GM19397 (cell line): ENCODE data around the gene MCRIP1.

ENCODE experiments used
- ATAC-seq: cut with Tn5 transposase; IDR thresholded peaks from one replicate; pipeline ENCODE4 v1.9.1; 2021; ENCODE audit warnings: mild to moderate bottlenecking, moderate library complexity; ENCODE audit not compliant: unreplicated experiment

Gene MCRIP1

GRCh38 chr17:81822996-81823819, 9.9 kb downstream of the MCRIP1 start:
- no peak for ATAC-seq

- ATAC-seq, result no peak
Observed at GRCh38 chr17:81822312-81822637, 10.8 kb downstream of the MCRIP1 start.

- no peak for ATAC-seq
Observed at GRCh38 chr17:81821603-81822311, 11.3 kb downstream of the MCRIP1 start.

- no peak for ATAC-seq
Observed at GRCh38 chr17:81821147-81821546, 11.9 kb downstream of the MCRIP1 start.

- ATAC-seq, result no peak
Observed at GRCh38 chr17:81819708-81820107, 13.4 kb downstream of the MCRIP1 start.

- ATAC-seq, result no peak
Observed at GRCh38 chr17:81817758-81818147, 15.3 kb downstream of the MCRIP1 start.

DNA sequence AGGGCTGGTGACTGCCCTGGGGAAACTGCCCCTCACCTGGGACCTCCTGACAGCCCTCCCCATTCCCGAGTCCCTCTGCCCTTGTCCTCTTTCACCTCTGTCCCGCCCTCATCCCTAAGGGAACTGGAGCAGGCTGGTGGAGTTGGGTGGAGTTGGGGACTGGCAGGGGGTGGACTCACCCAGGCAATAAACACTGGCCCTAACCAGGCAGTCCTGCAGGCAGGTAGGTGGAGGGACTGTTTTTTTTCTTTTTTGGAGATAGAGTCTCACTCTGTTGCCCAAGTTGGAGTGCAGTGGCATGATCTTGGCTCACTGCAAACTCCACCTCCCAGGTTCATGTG, 17.5 kb downstream of the MCRIP1 start:
- no peak for ATAC-seq

DNA sequence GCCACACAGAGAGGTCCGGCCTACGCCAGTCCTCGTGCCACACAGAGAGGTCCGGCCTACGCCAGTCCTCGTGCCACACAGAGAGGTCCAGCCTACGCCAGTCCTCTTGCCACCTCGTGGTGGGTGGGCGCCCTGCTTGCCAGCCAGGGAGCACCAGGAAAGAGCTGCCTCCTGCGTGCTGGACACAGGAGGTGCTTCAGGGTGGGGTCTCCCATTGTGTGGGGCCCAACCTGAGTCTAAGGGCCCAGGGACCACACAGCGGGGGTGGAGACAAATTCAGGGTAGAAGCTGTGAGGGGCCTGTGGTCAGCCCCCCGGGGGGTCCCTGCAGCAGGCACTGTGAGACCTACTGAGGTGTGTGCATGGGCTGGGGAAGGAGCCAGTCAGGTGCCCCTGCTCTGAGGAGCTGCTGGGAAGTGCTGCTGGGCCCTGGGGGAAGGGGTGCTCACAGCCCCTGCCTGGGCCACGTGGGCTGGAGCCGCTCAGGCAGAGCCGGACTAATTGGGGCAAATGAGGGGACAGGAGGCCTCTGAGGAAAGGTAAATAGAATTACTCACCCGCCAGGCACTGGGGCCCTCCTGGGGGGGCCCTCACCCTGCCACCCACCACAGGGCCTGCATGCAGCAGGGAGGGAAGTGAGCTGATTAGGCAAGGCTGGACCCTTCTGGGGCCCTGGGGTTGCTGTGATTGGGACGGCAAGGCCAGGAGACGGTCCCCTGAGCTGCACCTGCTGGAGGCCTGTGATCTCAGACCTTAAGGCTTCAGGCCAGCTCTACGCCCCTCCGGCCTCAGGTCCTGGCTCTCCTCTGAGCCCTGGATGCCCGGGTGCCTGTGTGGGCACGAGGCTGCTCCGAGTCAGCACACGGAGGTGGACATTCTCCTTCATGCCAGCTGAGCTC, 18.1 kb downstream of the MCRIP1 start:
- ATAC-seq, result no peak

- ATAC-seq, result no peak
Observed at GRCh38 chr17:81813861-81814683, 19.0 kb downstream of the MCRIP1 start.

DNA sequence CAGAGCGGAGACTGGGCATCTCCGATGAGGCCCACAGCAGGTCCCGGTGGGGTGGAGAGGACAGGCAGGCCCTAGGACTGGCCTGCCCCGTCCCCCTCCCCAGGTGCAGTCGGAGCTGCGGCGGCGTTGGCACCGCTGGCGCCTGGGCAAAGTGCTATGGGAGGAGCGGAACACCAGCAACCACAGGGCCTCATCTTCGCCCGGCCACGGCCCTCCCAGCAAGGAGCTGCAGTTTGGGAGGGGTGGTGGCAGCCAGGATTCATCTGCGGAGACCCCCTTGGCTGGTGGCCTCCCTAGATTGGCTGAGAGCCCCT, 19.8 kb downstream of the MCRIP1 start:
- ATAC-seq, result no peak

- no peak for ATAC-seq
Observed at GRCh38 chr17:81812571-81813370, 20.3 kb downstream of the MCRIP1 start.

GRCh38 chr17:81811705-81812570, 21.2 kb downstream of the MCRIP1 start:
- no peak for ATAC-seq

DNA sequence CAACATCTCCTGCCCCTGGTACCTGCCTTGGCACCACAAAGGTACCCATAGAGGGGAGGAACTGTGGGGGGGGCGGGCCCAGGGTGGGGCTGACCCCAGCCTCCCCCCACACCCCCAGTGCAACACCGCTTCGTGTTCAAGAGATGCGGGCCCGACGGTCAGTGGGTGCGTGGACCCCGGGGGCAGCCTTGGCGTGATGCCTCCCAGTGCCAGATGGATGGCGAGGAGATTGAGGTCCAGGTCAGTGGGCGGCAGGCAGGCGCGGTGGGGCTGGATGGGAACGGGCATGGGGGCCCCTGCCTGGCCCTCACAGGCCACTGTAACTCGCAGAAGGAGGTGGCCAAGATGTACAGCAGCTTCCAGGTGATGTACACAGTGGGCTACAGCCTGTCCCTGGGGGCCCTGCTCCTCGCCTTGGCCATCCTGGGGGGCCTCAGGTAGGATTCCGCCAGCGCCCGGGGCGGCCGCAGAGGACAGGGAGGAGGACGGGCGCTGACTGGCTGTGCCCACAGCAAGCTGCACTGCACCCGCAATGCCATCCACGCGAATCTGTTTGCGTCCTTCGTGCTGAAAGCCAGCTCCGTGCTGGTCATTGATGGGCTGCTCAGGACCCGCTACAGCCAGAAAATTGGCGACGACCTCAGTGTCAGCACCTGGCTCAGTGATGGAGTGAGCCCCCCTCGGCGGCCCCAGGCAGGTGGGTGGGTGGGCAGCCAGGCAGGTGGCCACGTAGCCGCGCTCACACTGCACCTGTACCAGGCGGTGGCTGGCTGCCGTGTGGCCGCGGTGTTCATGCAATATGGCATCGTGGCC, 22.0 kb downstream of the MCRIP1 start:
- no peak for ATAC-seq

DNA sequence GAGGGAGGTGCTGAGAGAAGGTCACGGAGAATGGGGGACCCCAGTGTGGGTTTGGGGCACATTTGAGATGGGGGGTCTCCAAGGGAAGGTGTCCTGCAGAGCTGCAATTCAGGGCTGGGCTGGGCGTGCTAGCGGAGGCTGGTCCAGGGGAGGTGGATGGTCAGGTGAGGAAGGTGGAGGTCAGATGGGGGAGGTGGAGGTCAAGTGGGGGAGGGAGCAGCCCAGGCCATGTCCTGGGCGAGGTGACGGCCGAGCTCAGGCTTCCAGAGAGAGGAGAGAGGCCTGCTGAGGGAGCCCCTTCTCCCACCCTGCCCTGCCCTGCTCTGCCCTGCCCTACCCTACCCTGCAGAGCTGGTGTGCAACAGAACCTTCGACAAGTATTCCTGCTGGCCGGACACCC, 22.6 kb downstream of the MCRIP1 start:
- no peak for ATAC-seq

- ATAC-seq, result no peak
Observed at GRCh38 chr17:81809556-81809998, 23.5 kb downstream of the MCRIP1 start.

DNA sequence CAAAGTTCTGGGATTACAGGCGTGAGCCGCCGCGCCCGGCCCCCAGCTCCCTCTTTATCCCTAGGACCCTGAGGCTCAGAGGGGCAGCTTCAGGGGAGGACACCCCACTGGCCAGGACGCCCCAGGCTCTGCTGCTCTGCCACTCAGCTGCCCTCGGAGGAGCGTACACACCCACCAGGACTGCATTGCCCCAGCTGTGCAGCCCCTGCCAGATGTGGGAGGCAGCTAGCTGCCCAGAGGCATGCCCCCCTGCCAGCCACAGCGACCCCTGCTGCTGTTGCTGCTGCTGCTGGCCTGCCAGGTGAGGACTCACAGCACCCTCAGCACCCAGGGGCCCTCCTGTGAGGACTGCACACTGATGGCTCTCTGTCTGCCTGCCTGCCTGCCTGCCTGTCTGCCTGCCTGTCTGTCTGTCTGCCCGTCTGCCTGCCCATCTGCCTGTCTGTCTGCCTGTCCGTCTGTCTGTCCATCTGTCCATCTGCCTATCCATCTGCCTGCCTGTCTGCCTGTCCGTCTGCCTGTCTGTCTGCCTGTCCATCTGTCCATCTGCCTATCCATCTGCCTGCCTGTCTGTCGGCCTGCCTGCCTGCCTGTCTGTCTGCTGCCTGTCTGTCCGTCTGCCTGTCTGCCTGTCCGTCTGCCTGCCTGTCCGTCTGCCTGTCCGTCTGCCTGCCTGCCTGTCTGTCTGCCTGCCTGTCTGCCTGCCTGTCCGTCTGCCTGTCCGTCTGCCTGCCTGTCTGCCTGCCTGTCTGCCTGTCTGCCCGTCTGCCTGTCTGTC, 24.1 kb downstream of the MCRIP1 start:
- ATAC-seq, result no peak

DNA sequence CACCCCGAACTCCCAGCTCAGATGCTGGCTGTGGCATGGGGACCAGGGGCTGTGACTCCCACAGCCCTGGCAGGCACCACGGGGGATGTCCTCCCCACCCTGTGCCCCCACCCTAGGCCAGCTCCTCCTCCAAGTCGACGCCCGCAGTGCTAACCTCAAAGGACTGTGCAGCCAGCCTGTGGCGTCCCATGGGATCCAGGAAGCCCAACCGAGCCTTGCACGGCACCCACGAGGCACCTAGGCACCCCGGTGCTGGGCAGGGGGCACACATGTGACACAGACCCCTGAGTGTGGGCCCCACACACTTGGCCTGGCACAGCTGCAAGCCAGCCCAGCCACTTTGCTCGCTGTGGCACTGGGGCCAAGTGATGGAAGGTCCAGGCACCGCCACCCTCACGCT, 25.3 kb downstream of the MCRIP1 start:
- no peak for ATAC-seq
